ENCODE data around the gene RAB3B.

RAB3B gene

DNA sequence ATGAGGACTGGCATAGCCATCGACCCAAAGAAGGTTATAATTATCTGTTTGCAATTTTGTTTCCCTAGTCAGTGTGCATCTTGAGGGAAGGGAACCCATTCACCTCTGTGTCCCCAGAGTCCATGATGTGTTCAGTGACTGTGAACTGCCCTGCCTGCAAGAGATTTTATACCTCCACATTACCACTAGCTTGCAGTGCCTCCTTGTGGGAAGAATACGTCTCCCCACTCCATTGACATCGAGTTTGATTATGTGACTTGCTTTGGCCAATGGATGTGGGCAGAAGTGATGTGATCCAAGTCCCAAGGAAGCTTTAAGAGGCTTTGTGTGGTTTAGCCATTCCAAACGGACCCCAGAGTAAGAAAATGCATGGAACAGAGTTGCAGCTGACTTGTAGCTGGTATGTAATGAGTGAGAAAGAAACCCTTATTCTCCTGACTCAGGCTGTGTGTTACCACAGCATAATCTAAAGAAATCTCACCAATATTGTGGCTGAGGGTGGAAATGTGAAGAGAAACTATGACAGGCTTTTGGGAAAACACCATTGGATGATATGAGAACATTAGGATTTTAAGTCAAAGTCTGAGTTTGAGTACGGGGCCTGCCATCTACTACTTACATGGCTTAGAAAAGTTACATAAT is 64.2 kb downstream of the RAB3B start:
- Mint-ChIP-seq H3K4me1 (peaks cover 11% of the 10 kb centered on the region), H3K9me3 (no peaks in the 10 kb centered on the region), H3K27ac (no peak overlapping the region), H3K36me3 (ENCODE audit: low read depth) (no peaks in the 10 kb centered on the region), H3K27me3 (ENCODE audit: low read depth, poor library complexity) (no peaks in the 10 kb centered on the region), H3K4me3 (no peak overlapping the region)
- no peak for DNase-seq
- no peak for TF ChIP-seq CTCF (IDR thresholded peaks at IDR 0.05)

DNA sequence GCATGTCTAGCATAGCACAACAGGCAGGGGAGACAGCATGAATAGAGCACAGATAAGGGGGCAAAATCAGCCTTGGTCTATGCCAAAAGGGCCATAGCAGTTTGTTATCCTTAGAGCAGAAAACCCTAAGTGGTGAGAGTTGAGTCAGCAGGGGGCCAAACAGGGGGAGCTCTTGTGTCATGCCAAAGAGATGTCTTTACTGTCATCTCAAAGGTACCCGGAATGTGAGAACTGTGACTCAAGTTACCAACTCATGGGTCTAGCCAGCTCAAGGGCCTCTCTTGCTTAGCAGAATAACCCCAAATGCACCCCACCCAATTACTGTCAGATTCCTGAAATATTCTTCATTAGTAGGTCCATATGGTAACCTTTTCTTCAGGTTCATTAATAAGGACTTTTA is 66.0 kb downstream of the RAB3B start:
- no peaks in the 10 kb centered on the region for H3K27me3 Mint-ChIP-seq (ENCODE audit: low read depth, poor library complexity)
- no peaks in the 10 kb centered on the region for H3K36me3 Mint-ChIP-seq (ENCODE audit: low read depth)
- H3K4me3 Mint-ChIP-seq = no peak overlapping the region
- H3K9me3 Mint-ChIP-seq = no peaks in the 10 kb centered on the region
- peaks cover 20% of the 10 kb centered on the region for H3K4me1 Mint-ChIP-seq
- no peak for DNase-seq
- no peak for TF ChIP-seq CTCF (IDR thresholded peaks at IDR 0.05)
- H3K27ac Mint-ChIP-seq = no peak overlapping the region

GRCh38 chr1:51922040-51922439 is 68.5 kb downstream of the RAB3B start:
- no peak for DNase-seq
- Mint-ChIP-seq H3K4me3 (no peak overlapping the region), H3K9me3 (no peaks in the 10 kb centered on the region), H3K27me3 (ENCODE audit: low read depth, poor library complexity) (no peaks in the 10 kb centered on the region), H3K36me3 (ENCODE audit: low read depth) (peaks cover 5% of the 10 kb centered on the region), H3K27ac (peak overlapping the region; percentile 16), H3K4me1 (peaks cover 21% of the 10 kb centered on the region)
- no peak for TF ChIP-seq CTCF (IDR thresholded peaks at IDR 0.05)

DNA sequence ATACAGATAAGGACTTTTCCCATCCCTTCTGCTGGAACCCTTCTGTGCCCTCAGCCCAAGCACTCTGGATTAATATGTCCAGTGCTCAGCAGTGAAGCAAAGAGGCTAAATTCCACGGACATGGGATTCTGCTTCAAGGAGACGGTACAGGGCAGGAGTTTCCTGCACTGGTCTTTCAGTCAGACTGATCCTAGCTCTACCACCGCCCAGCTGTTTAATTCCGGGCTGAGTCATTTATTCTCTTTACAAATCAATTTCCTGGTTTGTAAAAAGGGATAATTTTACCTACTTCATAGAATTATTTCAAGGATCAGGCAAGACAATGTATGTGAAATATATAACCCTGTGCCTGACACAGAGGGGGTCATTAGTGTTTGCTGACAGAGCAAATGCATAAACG is 70.4 kb downstream of the RAB3B start:
- H3K27me3 Mint-ChIP-seq (ENCODE audit: low read depth, poor library complexity) = no peaks in the 10 kb centered on the region
- H3K4me1 Mint-ChIP-seq = peaks cover 21% of the 10 kb centered on the region
- TF ChIP-seq CTCF (IDR thresholded peaks at IDR 0.05) = no peak
- DNase-seq = no peak
- no peak overlapping the region for H3K4me3 Mint-ChIP-seq
- peaks cover 5% of the 10 kb centered on the region for H3K36me3 Mint-ChIP-seq (ENCODE audit: low read depth)
- H3K27ac Mint-ChIP-seq = no peak overlapping the region
- H3K9me3 Mint-ChIP-seq = no peaks in the 10 kb centered on the region

GRCh38 chr1:51919684-51920083 is 70.8 kb downstream of the RAB3B start:
- Mint-ChIP-seq H3K27me3 (ENCODE audit: low read depth, poor library complexity) (no peaks in the 10 kb centered on the region), H3K36me3 (ENCODE audit: low read depth) (peaks cover 5% of the 10 kb centered on the region), H3K4me1 (peaks cover 21% of the 10 kb centered on the region), H3K27ac (peak overlapping the region; percentile 55), H3K9me3 (no peaks in the 10 kb centered on the region), H3K4me3 (no peak overlapping the region)
- no peak for DNase-seq
- TF ChIP-seq CTCF (IDR thresholded peaks at IDR 0.05) = no peak
